Heart right ventricle (tissue), 16 donors: Measurements from ENCODE around the gene AGAP1. TPM values are rescaled to one million over a fixed set of nuclear protein-coding genes. Genes with fewer than 3 reads are reported as not detected.

Experiments
- ATAC-seq, 8 donors: fragments of 200-7000 bp; cut with Tn5 transposase; one replicate each; pipeline ENCODE4 v1.9.1; 2020; ENCODE audit warnings: mild to moderate bottlenecking in 8 of 8, moderate library complexity in 8 of 8, moderate number of reproducible peaks in 1 of 8
- DNase-seq, 2 donors: peaks; one replicate each; pipeline ENCODE4 v3.0.0-alpha.2; 2020
- H3K27ac ChIP-seq, 10 donors: fragments of 200-600 bp; sonication (generic) in 2 of 10; one replicate each; pipeline versions ENCODE4 v1.5.0 to v1.8.0; 2020 to 2022; ENCODE audit warnings: mild to moderate bottlenecking in 3 of 10
- H3K27me3 ChIP-seq, 7 donors: fragments of 200-600 bp; one replicate each; pipeline ENCODE4 v1.8.0; 2021 to 2022; ENCODE audit warnings: mild to moderate bottlenecking in 2 of 7
- H3K36me3 ChIP-seq, 9 donors: fragments of 200-600 bp; sonication (generic) in 1 of 9; one replicate each; pipeline versions ENCODE4 v1.5.0 to v1.8.0; 2020 to 2022; ENCODE audit warnings: mild to moderate bottlenecking in 2 of 9
- H3K4me1 ChIP-seq, 9 donors: fragments of 200-600 bp; sonication (generic) in 1 of 9; one replicate each; pipeline versions ENCODE4 v1.5.0 to v1.8.0; 2020 to 2022; ENCODE audit warnings: mild to moderate bottlenecking in 4 of 9
- H3K4me3 ChIP-seq, 10 donors: fragments of 200-600 bp; sonication (generic) in 2 of 10; one replicate each; pipeline versions ENCODE4 v1.5.0 to v1.8.0; 2020 to 2022; ENCODE audit warnings: mild to moderate bottlenecking in 7 of 10, moderate library complexity in 2 of 10
- H3K9me3 ChIP-seq, 11 donors: fragments of 200-600 bp in 10 of 11; sonication (generic) in 2 of 11; one replicate each; pipeline versions ENCODE4 v1.5.0 to v1.8.0; 2013 to 2022; ENCODE audit warnings: mild to moderate bottlenecking in 2 of 11, control low read depth in 1 of 11, moderate library complexity in 1 of 11
- WGBS, 2 donors: extraction: QIAGEN DNeasy Blood & Tissue Kit; methylation state at CpG; one replicate each; pipeline ENCODE4 v1.1.7; 2013; ENCODE audit warnings: inconsistent platforms in 1 of 2; 5-methylcytosine and 5-hydroxymethylcytosine counted together
- intact Hi-C, 10 donors: fragments of 100-400 bp; cut with DNase I; formaldehyde crosslinking; loops; one replicate each; pipeline versions ENCODE4 v1.11.1 to v1.14.2; 2022
- polyA plus RNA-seq, 2 donors: library from polyadenylated mRNA; stranded (reverse); fragments of 200-250 nt; gene quantifications; one replicate each; pipeline ENCODE4 v1.2.3, GENCODE V29; 2013
- total RNA-seq, 10 donors: library from RNA; stranded (reverse); fragmentation: NEBNext Ultra II Directional in 3 of 10; extraction: Animal tissue kit (Norgen Biotek cat#: 25700) in 3 of 10; gene quantifications; one replicate each; pipeline versions ENCODE4 v1.2.1 to v1.2.4, GENCODE V29; 2021 to 2023
- TF ChIP-seq, protein P1 (sequence below), 9 donors: fragments of 200-600 bp; sonication (generic) in 2 of 9; IDR thresholded peaks; one replicate each; pipeline versions ENCODE4 v1.5.0 to v1.8.0; 2021 to 2022; ENCODE audit warnings: antibody characterized with exemption in 9 of 9, mild to moderate bottlenecking in 5 of 9, moderate library complexity in 1 of 9
- donor health status: Arrhythmogenic right ventricular cardiomyopathy.
- donor health status: ischemic (EF 13 %, LVEDD 7.1; RV severe dilation, severe dysfunction).
- donor health status: healthy with polysubstance abuse.
- donor health status: DM: no; HTN: yes; CAD: no.
- donor health status: DM: no; HTN: no; CAD: no.
- donor health status: ischemic (EF 25% LVEDD 6.9; RV normal size, moderate dysfunction).
- donor health status: ischemic (EF 25% LVEDD 5.7; RV mildly dilated, moderate dysfunction).
- donor health status: healthy.
- donor health status: DM: yes; HTN: yes; CAD: no.
- donor health status: Ischemic cardiomyopathy.
- donor health status: ischemic (EF 35%, LVEDD 5.7; RV mildly dilated, moderate dysfunction).
- donor health status: nonischemic (EF 11% LVEDD 7.7; RV severe dilation, severe dysfunction).
- donor health status: DM: yes; HTN: yes; CAD: no.
- donor health status: PGD.
- donor health status: ischemic (EF 29% LVEDD 5.4; RV normal size, mild dysfunction).
- donor health status: nonischemic (EF 23%, LVEDD 6.1; RV moderate dilation, normal function).

AGAP1 gene
- total and polyA plus RNA-seq, 12 donors = 3.5 to 29.2 (median 19.4) TPM

DNA sequence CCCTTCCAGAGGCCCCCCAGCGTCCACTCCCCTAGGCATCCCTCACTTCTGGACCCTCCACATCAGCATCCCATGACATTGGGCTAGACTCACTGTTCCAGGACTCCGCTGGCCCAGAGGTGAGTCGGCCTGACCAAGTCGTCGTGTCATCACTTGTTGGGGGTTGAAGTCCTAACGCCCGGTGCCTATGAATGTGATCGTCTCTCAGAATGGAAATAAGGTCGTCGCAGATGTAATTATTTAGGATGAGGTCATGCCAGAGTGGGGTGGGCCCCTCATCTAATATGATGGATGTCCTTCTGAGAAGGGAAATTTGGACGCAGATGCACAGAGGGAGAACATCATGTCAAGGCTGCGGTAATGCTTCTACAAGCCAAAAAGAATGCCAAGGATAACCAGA is 142.7 kb downstream of the AGAP1 start:
- no peaks in the 10 kb centered on the region for H3K36me3 ChIP-seq
- ATAC-seq (no peak), DNase-seq (no peak)
- intact Hi-C loops = loop anchor here in 1 of 10 donors (2.0 kb wide), 1 partner anchor 44 kb away; no protein-coding TSS in a partner anchor
- TF ChIP-seq, protein P1, sequence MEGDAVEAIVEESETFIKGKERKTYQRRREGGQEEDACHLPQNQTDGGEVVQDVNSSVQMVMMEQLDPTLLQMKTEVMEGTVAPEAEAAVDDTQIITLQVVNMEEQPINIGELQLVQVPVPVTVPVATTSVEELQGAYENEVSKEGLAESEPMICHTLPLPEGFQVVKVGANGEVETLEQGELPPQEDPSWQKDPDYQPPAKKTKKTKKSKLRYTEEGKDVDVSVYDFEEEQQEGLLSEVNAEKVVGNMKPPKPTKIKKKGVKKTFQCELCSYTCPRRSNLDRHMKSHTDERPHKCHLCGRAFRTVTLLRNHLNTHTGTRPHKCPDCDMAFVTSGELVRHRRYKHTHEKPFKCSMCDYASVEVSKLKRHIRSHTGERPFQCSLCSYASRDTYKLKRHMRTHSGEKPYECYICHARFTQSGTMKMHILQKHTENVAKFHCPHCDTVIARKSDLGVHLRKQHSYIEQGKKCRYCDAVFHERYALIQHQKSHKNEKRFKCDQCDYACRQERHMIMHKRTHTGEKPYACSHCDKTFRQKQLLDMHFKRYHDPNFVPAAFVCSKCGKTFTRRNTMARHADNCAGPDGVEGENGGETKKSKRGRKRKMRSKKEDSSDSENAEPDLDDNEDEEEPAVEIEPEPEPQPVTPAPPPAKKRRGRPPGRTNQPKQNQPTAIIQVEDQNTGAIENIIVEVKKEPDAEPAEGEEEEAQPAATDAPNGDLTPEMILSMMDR (IDR thresholded peaks at IDR 0.05) = no peak
- WGBS, 2 donors = 93 to 94% methylated on average over 12 of the region's 12 CpGs
- no peak overlapping the region for H3K4me3 ChIP-seq
- H3K4me1 ChIP-seq = peaks cover 9 to 36% (median 29%) of the 10 kb centered on the region in 9 donors
- no peak overlapping the region for H3K27ac ChIP-seq
- no peaks in the 10 kb centered on the region for H3K27me3 ChIP-seq
- no peaks in the 10 kb centered on the region for H3K9me3 ChIP-seq

DNA sequence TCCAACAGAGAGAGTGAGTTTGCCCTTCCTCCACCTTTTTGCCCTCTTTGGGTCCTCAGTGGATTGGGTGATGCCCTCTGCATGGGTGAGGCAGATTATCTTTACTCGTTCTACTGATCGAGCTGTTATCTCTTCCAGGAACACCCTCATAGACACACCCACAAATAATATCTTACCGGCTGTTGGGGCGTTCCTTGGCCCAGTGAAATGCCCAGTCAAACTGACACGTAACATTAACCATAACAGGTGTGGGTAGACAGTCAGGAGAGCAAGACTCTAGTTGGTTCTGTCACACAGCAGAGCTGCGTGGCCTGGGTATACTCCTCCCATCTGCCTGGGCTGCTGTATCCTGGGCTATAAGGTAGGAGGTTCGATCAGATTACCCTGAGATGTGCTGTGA is 144.1 kb downstream of the AGAP1 start:
- Histone ChIP-seq H3K27ac (peak overlapping the region in 1 of 10 donors; percentile 80), H3K4me1 (peaks cover 14 to 50% (median 38%) of the 10 kb centered on the region in 9 donors), H3K36me3 (no peaks in the 10 kb centered on the region), H3K4me3 (no peak overlapping the region), H3K27me3 (no peaks in the 10 kb centered on the region), H3K9me3 (no peaks in the 10 kb centered on the region)
- WGBS, 2 donors = 82 to 85% methylated on average over 7 of the region's 7 CpGs
- intact Hi-C loops = loop anchor here in 1 of 10 donors (2.0 kb wide), 1 partner anchor 45 kb away; no protein-coding TSS in a partner anchor
- DNase-seq (no peak), ATAC-seq (no peak)
- TF ChIP-seq, protein P1 (IDR thresholded peaks at IDR 0.05) = no peak

DNA sequence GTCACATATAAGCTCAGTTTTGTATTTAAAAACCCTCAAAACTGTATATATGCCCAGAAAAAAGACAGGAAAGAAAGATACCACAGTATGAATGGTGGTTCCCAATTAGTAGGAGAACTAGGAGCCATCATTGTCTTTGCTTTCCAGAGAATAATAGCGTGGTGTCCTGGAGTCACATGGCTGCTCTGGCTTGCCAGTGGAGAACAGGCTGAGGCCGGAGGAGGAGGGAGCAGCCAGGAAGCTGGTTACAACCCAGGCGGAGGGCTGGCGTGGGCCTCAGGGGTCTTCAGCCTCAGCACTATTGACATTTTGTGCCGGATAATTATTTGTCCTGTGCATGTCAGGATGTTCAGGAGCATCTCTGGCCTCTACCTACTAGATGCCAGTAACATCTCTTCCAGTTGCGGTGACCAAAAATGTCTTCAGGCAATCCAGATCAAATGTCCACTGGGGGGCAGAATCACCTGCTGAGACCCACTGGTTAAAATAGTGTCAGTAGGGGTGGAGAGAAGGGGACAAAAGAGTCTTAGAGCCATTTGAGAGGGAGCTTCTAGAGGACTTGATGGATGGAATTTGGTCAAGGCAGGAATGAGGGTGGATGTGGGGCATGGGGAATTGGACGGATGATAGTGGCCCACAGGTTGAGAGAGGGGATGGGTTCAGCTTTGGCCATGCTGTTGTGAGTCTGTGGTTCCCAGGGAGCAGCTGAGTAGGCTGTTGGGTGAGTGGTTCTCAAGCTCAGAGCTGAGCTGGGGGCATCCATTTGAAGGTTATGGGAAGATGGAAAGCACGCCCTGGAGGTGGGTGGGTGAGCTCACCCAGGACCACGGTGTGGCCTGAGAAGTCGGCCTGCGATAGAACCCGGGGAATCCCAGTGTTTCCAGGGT is 144.9 kb downstream of the AGAP1 start:
- DNase-seq (no peak), ATAC-seq (no peak)
- Histone ChIP-seq H3K27me3 (no peaks in the 10 kb centered on the region), H3K9me3 (no peaks in the 10 kb centered on the region), H3K27ac (peak overlapping the region; percentile 14 to 80 (median 74)), H3K4me3 (no peak overlapping the region), H3K4me1 (peaks cover 17 to 58% (median 42%) of the 10 kb centered on the region in 9 donors), H3K36me3 (no peaks in the 10 kb centered on the region)
- WGBS, 2 donors = 78 to 81% methylated on average over 12 of the region's 12 CpGs
- TF ChIP-seq, protein P1 (IDR thresholded peaks at IDR 0.05) = peak in 3 of 9 donors; percentile 11 to 16 (median 14)
- intact Hi-C loops = no loop called here

GRCh38 chr2:235639428-235639773 is 145.6 kb downstream of the AGAP1 start:
- Histone ChIP-seq H3K4me1 (peaks cover 17 to 64% (median 46%) of the 10 kb centered on the region in 9 donors), H3K27me3 (no peaks in the 10 kb centered on the region), H3K36me3 (no peaks in the 10 kb centered on the region), H3K9me3 (no peaks in the 10 kb centered on the region), H3K4me3 (no peak overlapping the region), H3K27ac (peak overlapping the region; percentile 14 to 80 (median 74))
- DNase-seq = peak; percentile 45 to 82
- TF ChIP-seq, protein P1 (IDR thresholded peaks at IDR 0.05) = no peak
- peak; percentile 80 to 91 (median 85) for ATAC-seq
- WGBS, 2 donors = 48 to 51% methylated on average over 8 of the region's 8 CpGs
- intact Hi-C loops = no loop called here
